GM21786 (cell line): Measurements from ENCODE around the gene DIPK1A.

Experiments used
- ATAC-seq: cut with Tn5 transposase; IDR thresholded peaks from one replicate; pipeline ENCODE4 v1.9.1; 2021; ENCODE audit not compliant: unreplicated experiment

The DIPK1A gene

GRCh38 chr1:92843429-92844352 lies 117.6 kb downstream of the DIPK1A start:
- no peak for ATAC-seq

- ATAC-seq, result no peak
Observed at GRCh38 chr1:92843046-92843423, 118.2 kb downstream of the DIPK1A start.

- ATAC-seq, result no peak
Observed at GRCh38 chr1:92842082-92843045, 118.9 kb downstream of the DIPK1A start.

- ATAC-seq, result no peak
Observed at GRCh38 chr1:92840600-92840999, 120.7 kb downstream of the DIPK1A start.

- ATAC-seq, result no peak
Observed at GRCh38 chr1:92839442-92839841, 121.8 kb downstream of the DIPK1A start.

GRCh38 chr1:92838519-92838918 lies 122.7 kb downstream of the DIPK1A start:
- no peak for ATAC-seq

GRCh38 chr1:92837062-92837461 lies 124.2 kb downstream of the DIPK1A start:
- no peak for ATAC-seq

- ATAC-seq, result no peak
Observed at GRCh38 chr1:92834617-92835016, 126.6 kb downstream of the DIPK1A start.

GRCh38 chr1:92833840-92834239 lies 127.4 kb downstream of the DIPK1A start:
- ATAC-seq, result no peak

GRCh38 chr1:92832537-92833114 lies 128.6 kb downstream of the DIPK1A start:
- ATAC-seq, result no peak

- peak; percentile 92 for ATAC-seq
Observed at GRCh38 chr1:92831762-92832536, 129.3 kb downstream of the DIPK1A start, which contains the start of gene RPL5. RPL5 (plus strand) TSS chr1:92832040; CDS start chr1:92832115, 75 bp downstream.

- no peak for ATAC-seq
Observed at GRCh38 chr1:92831368-92831761, 129.9 kb downstream of the DIPK1A start.

- no peak for ATAC-seq
Observed at GRCh38 chr1:92826792-92827191, 134.5 kb downstream of the DIPK1A start.

- no peak for ATAC-seq
Observed at GRCh38 chr1:92822879-92823278, 138.4 kb downstream of the DIPK1A start.

- ATAC-seq, result no peak
Observed at GRCh38 chr1:92820551-92820950, 140.7 kb downstream of the DIPK1A start.

- ATAC-seq, result no peak
Observed at GRCh38 chr1:92820024-92820423, 141.2 kb downstream of the DIPK1A start.

- peak; percentile 60 for ATAC-seq
Observed at GRCh38 chr1:92817986-92818764, 143.1 kb downstream of the DIPK1A start.

- ATAC-seq, result no peak
Observed at GRCh38 chr1:92817137-92817697, 144.0 kb downstream of the DIPK1A start.

GRCh38 chr1:92816732-92817131 lies 144.5 kb downstream of the DIPK1A start:
- no peak for ATAC-seq
